Measurements from ENCODE around the gene PHF12. TPM values are rescaled to one million over a fixed set of nuclear protein-coding genes. Genes with fewer than 3 reads are reported as not detected.

PHF12 gene
- total RNA-seq, 1 experiment from 2014 or later, result 8.4 TPM

GRCh38 chr17:28928061-28928460 lies 23.3 kb downstream of the PHF12 start:
- no peaks in the 10 kb centered on the region for H3K27me3 ChIP-seq
- H3K36me3 ChIP-seq, result peaks cover 67% of the 10 kb centered on the region
- peak; percentile 72 for DNase-seq
- peaks cover 7% of the 10 kb centered on the region for H3K9me3 ChIP-seq
- no peak overlapping the region for H3K4me3 ChIP-seq

GRCh38 chr17:28926786-28927185 lies 24.5 kb downstream of the PHF12 start:
- Histone ChIP-seq H3K36me3 (peaks cover 68% of the 10 kb centered on the region), H3K27me3 (no peaks in the 10 kb centered on the region), H3K9me3 (peaks cover 7% of the 10 kb centered on the region), H3K4me3 (no peak overlapping the region)
- no peak for DNase-seq

- H3K36me3 ChIP-seq, result peaks cover 70% of the 10 kb centered on the region
- no peak for DNase-seq
- no peak overlapping the region for H3K4me3 ChIP-seq
- no peaks in the 10 kb centered on the region for H3K27me3 ChIP-seq
- H3K9me3 ChIP-seq, result peaks cover 7% of the 10 kb centered on the region
Measured at GRCh38 chr17:28926366-28926765, 25.0 kb downstream of the PHF12 start.

GRCh38 chr17:28925912-28926365 lies 25.4 kb downstream of the PHF12 start:
- no peak for DNase-seq
- H3K27me3 ChIP-seq, result no peaks in the 10 kb centered on the region
- H3K36me3 ChIP-seq, result peaks cover 75% of the 10 kb centered on the region
- no peak overlapping the region for H3K4me3 ChIP-seq
- H3K9me3 ChIP-seq, result peaks cover 7% of the 10 kb centered on the region

GRCh38 chr17:28920201-28920600 lies 31.1 kb downstream of the PHF12 start:
- Histone ChIP-seq H3K4me3 (no peak overlapping the region), H3K9me3 (no peaks in the 10 kb centered on the region), H3K27me3 (no peaks in the 10 kb centered on the region), H3K36me3 (peaks cover 94% of the 10 kb centered on the region)
- DNase-seq, result no peak

- no peak for DNase-seq
- Histone ChIP-seq H3K9me3 (no peaks in the 10 kb centered on the region), H3K36me3 (peaks cover 97% of the 10 kb centered on the region), H3K27me3 (no peaks in the 10 kb centered on the region), H3K4me3 (no peak overlapping the region)
Measured at GRCh38 chr17:28918295-28918694, 33.0 kb downstream of the PHF12 start.

GRCh38 chr17:28917465-28917864 lies 33.9 kb downstream of the PHF12 start:
- H3K36me3 ChIP-seq, result peaks cover 96% of the 10 kb centered on the region
- H3K9me3 ChIP-seq, result no peaks in the 10 kb centered on the region
- no peaks in the 10 kb centered on the region for H3K27me3 ChIP-seq
- no peak for DNase-seq
- H3K4me3 ChIP-seq, result no peak overlapping the region

- Histone ChIP-seq H3K9me3 (no peaks in the 10 kb centered on the region), H3K27me3 (no peaks in the 10 kb centered on the region), H3K36me3 (peaks cover 96% of the 10 kb centered on the region), H3K4me3 (no peak overlapping the region)
- no peak for DNase-seq
Measured at GRCh38 chr17:28917029-28917428, 34.3 kb downstream of the PHF12 start.

GRCh38 chr17:28916302-28916934 lies 34.9 kb downstream of the PHF12 start:
- Histone ChIP-seq H3K36me3 (peaks cover 95% of the 10 kb centered on the region), H3K27me3 (no peaks in the 10 kb centered on the region), H3K9me3 (no peaks in the 10 kb centered on the region), H3K4me3 (no peak overlapping the region)
- no peak for DNase-seq

- Histone ChIP-seq H3K9me3 (no peaks in the 10 kb centered on the region), H3K27me3 (no peaks in the 10 kb centered on the region), H3K4me3 (no peak overlapping the region), H3K36me3 (peaks cover 95% of the 10 kb centered on the region)
- DNase-seq, result no peak
Measured at GRCh38 chr17:28912938-28913333, 38.4 kb downstream of the PHF12 start.

GRCh38 chr17:28912281-28912937 lies 38.9 kb downstream of the PHF12 start:
- Histone ChIP-seq H3K36me3 (peaks cover 95% of the 10 kb centered on the region), H3K4me3 (no peak overlapping the region), H3K27me3 (no peaks in the 10 kb centered on the region), H3K9me3 (no peaks in the 10 kb centered on the region)
- no peak for DNase-seq

- peaks cover 95% of the 10 kb centered on the region for H3K36me3 ChIP-seq
- no peaks in the 10 kb centered on the region for H3K27me3 ChIP-seq
- DNase-seq, result no peak
- H3K4me3 ChIP-seq, result no peak overlapping the region
- H3K9me3 ChIP-seq, result no peaks in the 10 kb centered on the region
Measured at GRCh38 chr17:28911411-28912045, 39.8 kb downstream of the PHF12 start.

- DNase-seq, result no peak
- no peaks in the 10 kb centered on the region for H3K9me3 ChIP-seq
- H3K4me3 ChIP-seq, result no peak overlapping the region
- peaks cover 95% of the 10 kb centered on the region for H3K36me3 ChIP-seq
- H3K27me3 ChIP-seq, result no peaks in the 10 kb centered on the region
Measured at GRCh38 chr17:28910534-28910933, 40.8 kb downstream of the PHF12 start.

- no peaks in the 10 kb centered on the region for H3K27me3 ChIP-seq
- H3K9me3 ChIP-seq, result no peaks in the 10 kb centered on the region
- peak; percentile 69 for DNase-seq
- peaks cover 83% of the 10 kb centered on the region for H3K36me3 ChIP-seq
- H3K4me3 ChIP-seq, result no peak overlapping the region
Measured at GRCh38 chr17:28908640-28909167, 42.6 kb downstream of the PHF12 start.

GRCh38 chr17:28907709-28908475 lies 43.4 kb downstream of the PHF12 start:
- H3K36me3 ChIP-seq, result peaks cover 75% of the 10 kb centered on the region
- no peak for DNase-seq
- no peak overlapping the region for H3K4me3 ChIP-seq
- H3K27me3 ChIP-seq, result no peaks in the 10 kb centered on the region
- no peaks in the 10 kb centered on the region for H3K9me3 ChIP-seq

- H3K36me3 ChIP-seq, result peaks cover 66% of the 10 kb centered on the region
Measured at GRCh38 chr17:28906706-28907438, 44.4 kb downstream of the PHF12 start.

More at GRCh38 chr17:28906706-28907438, 44.4 kb downstream of the PHF12 start:
- Histone ChIP-seq H3K27me3 (peaks cover 2% of the 10 kb centered on the region; the same call in 1 of the 2 replicates), H3K4me3 (no peak overlapping the region), H3K9me3 (no peaks in the 10 kb centered on the region)
- DNase-seq, result no peak
